Kidney (tissue), 14 donors: ENCODE data around the gene NATD1. TPM values are rescaled to one million over a fixed set of nuclear protein-coding genes. Genes with fewer than 3 reads are reported as not detected.

Source experiments
- DNase-seq, 5 donors: peaks; one replicate each; pipeline ENCODE4 v3.0.0-alpha.2; 2013 to 2020
- FAIRE-seq: peaks from 2 replicates; lab custom pipeline; 2012; peaks lifted over from hg19 to GRCh38; lab: Jason Lieb, UNC
- H3K27ac ChIP-seq, 2 donors: one replicate each; pipeline ENCODE4 v1.7.0; 2013; ENCODE audit warnings: low read depth in 2 of 2, low read length in 2 of 2, inconsistent platforms in 1 of 2
- H3K27me3 ChIP-seq: one replicate; pipeline ENCODE4 v1.7.1; 2013; ENCODE audit warnings: low read length, inconsistent platforms; ENCODE audit not compliant: control insufficient read depth, insufficient read depth
- H3K36me3 ChIP-seq, 3 donors: one replicate each; pipeline versions ENCODE4 v1.7.0 to v1.7.1; 2013; ENCODE audit warnings: low read length in 3 of 3, control low read depth in 1 of 3, inconsistent platforms in 1 of 3; ENCODE audit not compliant: insufficient read depth in 3 of 3, control insufficient read depth in 2 of 3
- H3K4me1 ChIP-seq, 3 donors: one replicate each; pipeline versions ENCODE4 v1.7.0 to v1.7.1; 2013; ENCODE audit warnings: low read length in 3 of 3, inconsistent platforms in 1 of 3, low read depth in 1 of 3; ENCODE audit not compliant: control insufficient read depth in 2 of 3, insufficient read depth in 2 of 3
- H3K4me3 ChIP-seq, 3 donors: one replicate each; pipeline versions ENCODE4 v1.7.0 to v1.8.1; 2013; ENCODE audit warnings: low read length in 3 of 3, control low read depth in 1 of 3, inconsistent platforms in 1 of 3
- H3K9ac ChIP-seq, 3 donors: one replicate each; pipeline versions ENCODE4 v1.7.0 to v1.7.1; 2013; ENCODE audit warnings: low read length in 3 of 3, control low read depth in 1 of 3, inconsistent platforms in 1 of 3
- H3K9me3 ChIP-seq, 3 donors: one replicate each; pipeline versions ENCODE4 v1.7.0 to v1.7.1; 2013; ENCODE audit warnings: low read length in 3 of 3, control low read depth in 1 of 3, inconsistent platforms in 1 of 3; ENCODE audit not compliant: control insufficient read depth in 2 of 3, insufficient read depth in 1 of 3
- CTCF ChIP-seq: IDR thresholded peaks from 3 replicates; pipeline ENCODE4 v1.5.1; 2012; ENCODE audit warnings: mild to moderate bottlenecking, moderate library complexity, borderline replicate concordance; ENCODE audit not compliant: insufficient read depth; ENCODE audit errors: extremely low read depth
- intact Hi-C: fragments of 100-400 bp; cut with DNase I; formaldehyde crosslinking; loops from one replicate; pipeline ENCODE4 v1.11.1; 2022
- polyA plus RNA-seq: library from polyadenylated mRNA; stranded (reverse); fragments of 350-450 nt; fragmentation: Illumina TruSeq; extraction: RNeasy Lipid Tissue Mini Kit (QIAGEN cat#74804); gene quantifications from one replicate; pipeline ENCODE4 v1.2.3, GENCODE V29; 2014; ENCODE audit warnings: low read depth, low replicate concordance; ENCODE audit not compliant: insufficient read depth
- total RNA-seq: library from RNA; stranded (reverse); fragmentation: NEBNext Ultra II Directional; extraction: Animal tissue kit (Norgen Biotek cat#: 25700); gene quantifications from one replicate; pipeline ENCODE4 v1.2.1, GENCODE V29; 2021
- donor health status: control.
- donor health status: control.
- donor health status: control.
- donor health status: control.
- donor health status: control.
- donor health status: DM: yes; HTN: yes; CAD: no.
- donor health status: Normal renal cell carcinoma (clear cell type).

The NATD1 gene
- total and polyA plus RNA-seq, 2 donors from 2014 or later, result 5.0 to 14.2 TPM

DNA sequence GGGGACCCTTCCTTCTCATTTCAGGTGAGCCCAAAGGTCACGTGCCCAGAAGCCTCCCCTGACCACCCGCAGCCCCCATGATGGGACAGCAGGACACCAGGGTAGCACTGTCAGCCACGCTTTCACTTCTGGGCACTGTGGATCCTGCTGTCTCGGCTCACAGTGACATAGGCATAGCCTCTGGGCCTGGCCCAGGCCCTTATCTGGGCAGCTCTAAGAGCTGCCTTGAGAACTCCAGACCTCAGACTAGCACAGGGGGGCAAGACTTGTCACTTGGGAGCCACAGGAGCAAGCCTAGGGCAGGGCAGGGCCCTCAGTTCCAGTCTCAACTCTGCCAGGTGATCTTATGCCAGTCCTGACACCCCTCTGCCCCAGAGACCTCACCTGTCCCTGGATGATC, 4.7 kb downstream of the NATD1 start:
- Histone ChIP-seq H3K27ac (no peak overlapping the region), H3K27me3 (no peaks in the 10 kb centered on the region), H3K36me3 (no peaks in the 10 kb centered on the region), H3K4me1 (peaks cover 0 to 11% (median 11%) of the 10 kb centered on the region in 3 donors), H3K9me3 (no peaks in the 10 kb centered on the region), H3K4me3 (no peak overlapping the region), H3K9ac (no peak overlapping the region)
- no peak for TF ChIP-seq CTCF
- FAIRE-seq, result no peak
- intact Hi-C loops, result no loop called here
- no peak for DNase-seq

DNA sequence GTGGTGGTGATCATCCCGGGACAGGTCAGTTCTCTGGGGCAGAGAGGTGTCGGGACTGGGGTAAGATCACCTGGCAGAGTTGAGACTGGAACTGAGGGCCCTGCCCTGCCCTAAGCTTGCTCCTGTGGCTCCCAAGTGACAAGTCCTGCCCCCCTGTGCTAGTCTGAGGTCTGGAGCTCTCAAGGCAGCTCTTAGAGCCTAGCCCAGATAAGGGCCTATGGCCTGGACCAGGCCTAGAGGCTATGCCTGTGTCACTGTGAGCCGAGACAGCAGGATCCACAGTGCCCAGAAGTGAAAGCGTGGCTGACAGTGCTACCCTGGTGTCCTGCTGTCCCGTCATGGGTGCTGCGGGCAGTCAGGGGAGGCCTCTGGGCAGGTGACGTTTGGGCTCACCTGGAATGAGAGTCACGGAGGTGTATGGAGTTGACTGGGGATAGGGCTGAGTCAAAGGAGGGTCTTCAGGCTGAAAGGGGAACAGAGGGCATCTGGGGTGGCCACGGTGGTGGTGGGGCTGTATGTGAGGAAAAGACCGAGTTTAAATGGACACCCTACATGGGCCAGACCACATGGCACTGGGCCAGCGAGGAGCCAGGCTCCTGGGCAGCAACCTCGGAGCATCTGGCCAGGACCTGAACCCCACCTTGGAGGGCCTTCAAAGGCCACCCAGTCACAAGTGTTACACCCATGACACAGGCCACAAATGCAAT, 5.5 kb downstream of the NATD1 start:
- intact Hi-C loops, result no loop called here
- Histone ChIP-seq H3K9ac (no peak overlapping the region), H3K9me3 (no peaks in the 10 kb centered on the region), H3K27me3 (no peaks in the 10 kb centered on the region), H3K4me1 (peaks cover 0 to 17% (median 14%) of the 10 kb centered on the region in 3 donors), H3K27ac (no peak overlapping the region), H3K4me3 (no peak overlapping the region), H3K36me3 (no peaks in the 10 kb centered on the region)
- TF ChIP-seq CTCF, result no peak
- DNase-seq (no peak), FAIRE-seq (no peak)

DNA sequence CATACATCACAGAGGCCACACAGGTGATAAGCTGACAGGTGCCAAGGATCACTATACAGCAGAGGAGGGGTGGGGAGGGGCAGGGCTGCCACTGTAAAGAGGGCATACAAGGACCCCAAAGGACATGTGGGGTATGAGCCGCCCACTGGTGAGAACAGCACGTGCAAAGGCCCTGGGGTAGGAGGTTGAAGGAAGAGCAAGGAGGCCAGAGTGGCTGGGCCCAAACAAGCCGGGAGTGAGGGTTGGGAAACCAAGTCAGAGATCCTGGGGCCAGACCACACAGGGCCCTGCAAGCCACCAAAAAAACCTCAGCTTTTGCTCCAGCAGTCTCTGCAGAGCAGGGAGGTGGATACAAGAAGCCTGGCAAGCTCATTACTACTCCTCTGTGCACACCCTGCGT, 6.5 kb downstream of the NATD1 start:
- Histone ChIP-seq H3K4me3 (no peak overlapping the region), H3K4me1 (peaks cover 0 to 16% (median 14%) of the 10 kb centered on the region in 3 donors), H3K27me3 (no peaks in the 10 kb centered on the region), H3K36me3 (no peaks in the 10 kb centered on the region), H3K27ac (no peak overlapping the region), H3K9me3 (no peaks in the 10 kb centered on the region), H3K9ac (no peak overlapping the region)
- TF ChIP-seq CTCF, result no peak
- intact Hi-C loops, result no loop called here
- no peak for FAIRE-seq
- no peak for DNase-seq
